ENCODE results near the gene IL1R2. TPM values are rescaled to one million over a fixed set of nuclear protein-coding genes. Genes with fewer than 3 reads are reported as not detected.

The IL1R2 gene
- total and polyA plus RNA-seq, 7 experiments from 2014 or later = 0.40 to 2.7 (median 1.3) TPM; not detected in 4

Other genes starting within 250 kb of the IL1R2 start
- 1 to 10 TPM in 1 of 5 experiments, under 1 TPM in 4; 0.17 to 1.5 (median 0.54) TPM for gene IL1R1, start 150.8 kb downstream of the IL1R2 start, total RNA-seq
- gene IL1R1, start 150.8 kb downstream of the IL1R2 start, polyA plus RNA-seq = not detected
- gene IL1RL2, start 195.1 kb downstream of the IL1R2 start, total RNA-seq = under 1 TPM in 2 of 5 experiments, not detected in 3; 0.15 to 0.21 TPM
- gene IL1RL2, start 195.1 kb downstream of the IL1R2 start, polyA plus RNA-seq = not detected